Measurements from ENCODE around the gene BICRAL.

Gene BICRAL

DNA sequence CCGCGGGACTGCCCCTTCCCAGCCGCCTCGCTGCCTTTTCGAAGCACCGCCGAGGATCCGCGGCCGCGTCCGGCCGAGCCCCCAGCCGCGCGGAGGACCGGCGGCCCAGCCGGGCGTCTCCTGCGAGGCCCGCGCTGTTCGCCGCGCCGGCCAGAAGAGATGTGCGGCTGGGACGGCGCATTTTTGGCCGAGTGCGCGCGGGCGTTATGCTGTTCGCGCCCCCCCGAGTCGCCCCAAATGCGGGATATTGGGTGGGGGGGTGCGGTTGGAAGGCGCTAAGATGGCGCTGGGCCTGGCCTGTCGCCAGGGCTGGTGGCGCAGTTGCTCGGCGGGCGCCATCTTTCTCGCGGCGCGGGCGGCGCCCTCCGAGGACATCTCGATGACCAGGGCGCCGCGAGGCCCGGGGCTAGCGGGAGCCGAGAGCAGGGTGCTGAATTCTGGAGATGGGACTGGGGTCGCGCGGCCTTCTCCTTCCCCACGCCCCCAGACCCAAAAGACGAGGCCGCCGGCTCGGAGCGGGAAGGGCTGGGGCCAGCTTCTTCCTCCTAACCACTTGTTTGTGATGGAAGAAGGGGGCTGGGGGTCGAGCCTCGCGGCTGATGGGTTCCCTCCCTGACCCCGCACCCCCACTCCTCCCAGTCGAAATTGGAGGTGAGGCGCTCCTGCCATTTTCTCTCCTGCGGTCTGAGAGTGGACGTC lies 1.5 kb downstream of the BICRAL start:
- H3K27me3 ChIP-seq (ENCODE audit: insufficient read depth, low read length): no peaks in the 10 kb centered on the region
- no peaks in the 10 kb centered on the region for H3K36me3 ChIP-seq (ENCODE audit: insufficient read depth, low read length)
- H3K27ac ChIP-seq (ENCODE audit: low read depth, low read length): peak overlapping the region; percentile 90
- peak overlapping the region; percentile 90 for H2AFZ ChIP-seq (ENCODE audit: low read length, unreplicated experiment)
- peak overlapping the region; percentile 99 for H3K4me3 ChIP-seq (ENCODE audit: low read depth, low read length)
- H3K4me1 ChIP-seq (ENCODE audit: control insufficient read depth, insufficient read depth, low read length, unreplicated experiment): peaks cover 16% of the 10 kb centered on the region
- peaks cover 37% of the 10 kb centered on the region for H3K79me2 ChIP-seq (ENCODE audit: control insufficient read depth, insufficient read depth, low read length, unreplicated experiment)

DNA sequence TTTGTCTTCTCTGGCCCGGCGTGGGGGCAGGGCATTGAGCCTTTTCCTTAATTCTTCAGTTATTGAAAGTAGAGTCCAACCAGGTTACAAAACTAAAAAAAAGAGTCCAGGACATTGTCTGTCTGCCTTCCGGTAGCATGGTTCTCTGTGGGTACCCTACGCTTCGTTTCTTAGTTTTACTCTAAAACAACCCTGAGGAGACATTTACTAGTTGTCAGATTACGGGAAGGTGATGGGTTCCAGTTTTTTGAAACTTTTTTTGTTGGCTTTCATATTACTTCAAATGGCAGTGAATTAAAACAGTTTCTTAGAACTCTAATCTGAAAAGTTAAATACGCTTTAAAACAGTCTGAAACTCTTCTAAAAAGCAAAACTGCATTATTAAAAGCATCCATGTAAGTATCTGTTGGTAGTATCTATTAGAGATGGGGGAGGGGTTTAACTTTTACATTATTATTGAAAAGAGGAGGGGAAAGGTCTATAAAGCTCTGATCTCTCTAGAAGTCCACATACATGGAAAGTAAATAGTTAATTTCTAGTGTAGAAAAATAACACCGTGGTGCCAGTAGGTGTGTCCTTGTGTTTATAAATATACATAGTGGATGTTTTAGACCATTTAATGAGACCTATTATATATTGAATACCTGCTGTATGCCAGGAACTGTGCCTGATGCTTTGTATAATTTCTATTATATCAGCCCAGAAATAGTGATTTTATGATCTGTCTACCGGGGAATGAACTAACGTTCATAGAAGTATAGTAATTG lies 2.2 kb downstream of the BICRAL start:
- Histone ChIP-seq H3K79me2 (ENCODE audit: control insufficient read depth, insufficient read depth, low read length, unreplicated experiment) (peaks cover 43% of the 10 kb centered on the region), H3K4me1 (ENCODE audit: control insufficient read depth, insufficient read depth, low read length, unreplicated experiment) (peaks cover 13% of the 10 kb centered on the region), H3K4me3 (ENCODE audit: low read depth, low read length) (peak overlapping the region; percentile 99), H3K27ac (ENCODE audit: low read depth, low read length) (peak overlapping the region; percentile 90), H2AFZ (ENCODE audit: low read length, unreplicated experiment) (peak overlapping the region; percentile 90), H3K36me3 (ENCODE audit: insufficient read depth, low read length) (no peaks in the 10 kb centered on the region), H3K27me3 (ENCODE audit: insufficient read depth, low read length) (no peaks in the 10 kb centered on the region)

DNA sequence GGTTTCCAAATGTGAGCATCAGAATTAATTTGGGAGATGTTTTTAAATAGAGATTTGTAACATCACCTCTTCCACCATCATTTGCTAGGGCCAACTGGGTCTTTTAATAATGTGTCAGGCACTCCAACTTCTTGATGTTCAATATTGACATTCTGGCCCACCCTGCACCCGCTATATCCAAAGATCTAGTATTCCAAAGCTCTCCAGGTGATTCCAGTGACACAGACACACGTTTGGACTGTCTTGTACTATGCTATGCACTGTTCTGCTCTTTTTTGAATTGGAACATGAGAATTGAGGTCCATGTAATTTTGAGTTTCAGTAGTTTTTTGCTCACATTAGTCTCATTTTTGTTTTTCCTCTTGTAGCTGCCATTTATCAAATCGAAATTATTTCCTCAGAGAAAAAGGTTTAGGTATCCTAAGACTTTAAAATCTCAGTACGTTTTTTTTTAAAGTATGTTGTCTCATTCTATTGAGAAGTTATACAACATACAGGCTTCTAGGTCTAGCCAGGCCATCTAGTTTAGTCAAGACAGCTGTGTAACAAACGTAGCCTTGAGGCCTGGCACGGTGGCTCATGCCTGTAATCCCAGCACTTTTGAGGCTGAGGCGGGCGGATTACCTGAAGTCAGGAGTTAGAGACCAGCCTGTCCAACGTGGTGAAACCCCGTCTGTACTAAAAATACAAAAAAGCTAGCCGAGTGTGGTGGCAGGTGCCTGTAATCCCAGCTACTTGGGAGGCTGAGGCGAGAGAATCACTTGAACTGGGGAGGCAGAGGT lies 3.1 kb downstream of the BICRAL start:
- no peak overlapping the region for H3K27ac ChIP-seq (ENCODE audit: low read depth, low read length)
- no peak overlapping the region for H2AFZ ChIP-seq (ENCODE audit: low read length, unreplicated experiment)
- H3K4me1 ChIP-seq (ENCODE audit: control insufficient read depth, insufficient read depth, low read length, unreplicated experiment): peaks cover 14% of the 10 kb centered on the region
- H3K79me2 ChIP-seq (ENCODE audit: control insufficient read depth, insufficient read depth, low read length, unreplicated experiment): peaks cover 43% of the 10 kb centered on the region
- H3K27me3 ChIP-seq (ENCODE audit: insufficient read depth, low read length): no peaks in the 10 kb centered on the region
- no peaks in the 10 kb centered on the region for H3K36me3 ChIP-seq (ENCODE audit: insufficient read depth, low read length)
- H3K4me3 ChIP-seq (ENCODE audit: low read depth, low read length): peak overlapping the region; percentile 99

DNA sequence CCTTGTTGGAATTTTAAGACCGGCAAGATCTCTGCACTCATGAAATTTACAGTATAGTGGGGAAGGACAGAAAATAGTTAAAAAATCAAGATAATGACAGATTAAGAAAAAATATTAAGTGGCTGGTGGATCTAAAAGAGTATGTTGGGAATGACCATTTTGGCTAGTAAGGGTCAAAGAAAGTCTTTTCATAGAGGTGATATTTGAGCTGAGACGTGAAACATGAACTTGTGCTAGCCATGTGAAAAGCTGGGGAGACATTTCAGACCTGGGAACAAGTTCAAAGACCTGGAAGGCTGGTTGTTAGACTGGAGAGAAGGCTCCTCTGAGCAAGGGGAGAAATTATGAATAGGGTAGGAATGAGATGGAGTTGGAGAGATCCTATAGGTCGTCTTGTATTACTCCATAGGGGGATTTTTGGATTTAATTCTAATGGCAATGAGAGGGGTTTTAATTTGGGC lies 4.7 kb downstream of the BICRAL start:
- Histone ChIP-seq H3K27me3 (ENCODE audit: insufficient read depth, low read length) (no peaks in the 10 kb centered on the region), H3K36me3 (ENCODE audit: insufficient read depth, low read length) (no peaks in the 10 kb centered on the region), H3K4me3 (ENCODE audit: low read depth, low read length) (no peak overlapping the region), H3K4me1 (ENCODE audit: control insufficient read depth, insufficient read depth, low read length, unreplicated experiment) (peaks cover 20% of the 10 kb centered on the region), H2AFZ (ENCODE audit: low read length, unreplicated experiment) (no peak overlapping the region), H3K79me2 (ENCODE audit: control insufficient read depth, insufficient read depth, low read length, unreplicated experiment) (peaks cover 41% of the 10 kb centered on the region), H3K27ac (ENCODE audit: low read depth, low read length) (no peak overlapping the region)

DNA sequence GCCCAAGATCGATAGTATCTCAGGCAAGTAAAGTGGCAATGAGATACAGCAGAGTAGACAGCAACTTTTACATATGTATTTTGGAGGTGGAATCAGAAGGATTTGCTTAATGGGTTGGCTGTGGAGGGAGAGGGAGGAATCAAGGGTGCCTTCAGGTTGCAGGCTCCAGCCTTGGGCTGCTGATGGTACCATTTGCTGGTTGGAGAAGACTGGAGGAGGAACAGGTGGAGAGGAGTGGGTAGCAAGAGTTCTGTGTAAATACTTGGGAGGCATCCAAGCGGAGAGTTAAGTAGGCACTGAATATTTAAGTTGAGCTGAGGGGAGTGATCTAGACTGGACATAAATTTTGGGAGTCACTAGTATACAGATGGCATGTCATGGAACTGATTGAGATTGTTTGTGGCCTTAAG lies 5.2 kb downstream of the BICRAL start:
- H3K4me1 ChIP-seq (ENCODE audit: control insufficient read depth, insufficient read depth, low read length, unreplicated experiment): peaks cover 23% of the 10 kb centered on the region
- H2AFZ ChIP-seq (ENCODE audit: low read length, unreplicated experiment): no peak overlapping the region
- H3K27me3 ChIP-seq (ENCODE audit: insufficient read depth, low read length): no peaks in the 10 kb centered on the region
- H3K36me3 ChIP-seq (ENCODE audit: insufficient read depth, low read length): no peaks in the 10 kb centered on the region
- no peak overlapping the region for H3K27ac ChIP-seq (ENCODE audit: low read depth, low read length)
- no peak overlapping the region for H3K4me3 ChIP-seq (ENCODE audit: low read depth, low read length)
- H3K79me2 ChIP-seq (ENCODE audit: control insufficient read depth, insufficient read depth, low read length, unreplicated experiment): peaks cover 41% of the 10 kb centered on the region

DNA sequence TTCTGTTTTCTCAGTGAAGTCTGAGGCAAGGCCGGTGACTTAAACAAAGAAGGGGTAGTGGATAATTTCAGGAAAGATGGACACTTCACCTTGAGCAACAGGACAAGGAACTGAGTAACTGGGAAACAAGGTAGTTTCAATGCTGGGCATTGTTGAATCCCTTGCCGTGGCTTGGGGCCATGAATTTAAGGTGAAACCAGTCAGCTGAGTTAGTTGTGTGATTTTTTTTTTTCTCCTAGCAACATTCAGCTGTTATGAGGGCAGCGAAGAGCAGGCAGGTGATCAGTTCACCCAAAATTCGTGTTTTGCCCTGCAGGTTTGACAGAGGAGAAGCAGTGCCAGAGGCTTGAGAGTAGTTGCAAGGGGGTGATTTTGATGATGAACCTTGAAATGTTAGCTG lies 6.8 kb downstream of the BICRAL start:
- Histone ChIP-seq H3K4me3 (ENCODE audit: low read depth, low read length) (no peak overlapping the region), H3K27me3 (ENCODE audit: insufficient read depth, low read length) (no peaks in the 10 kb centered on the region), H2AFZ (ENCODE audit: low read length, unreplicated experiment) (no peak overlapping the region), H3K79me2 (ENCODE audit: control insufficient read depth, insufficient read depth, low read length, unreplicated experiment) (peaks cover 37% of the 10 kb centered on the region), H3K36me3 (ENCODE audit: insufficient read depth, low read length) (no peaks in the 10 kb centered on the region), H3K27ac (ENCODE audit: low read depth, low read length) (no peak overlapping the region), H3K4me1 (ENCODE audit: control insufficient read depth, insufficient read depth, low read length, unreplicated experiment) (peaks cover 23% of the 10 kb centered on the region)

DNA sequence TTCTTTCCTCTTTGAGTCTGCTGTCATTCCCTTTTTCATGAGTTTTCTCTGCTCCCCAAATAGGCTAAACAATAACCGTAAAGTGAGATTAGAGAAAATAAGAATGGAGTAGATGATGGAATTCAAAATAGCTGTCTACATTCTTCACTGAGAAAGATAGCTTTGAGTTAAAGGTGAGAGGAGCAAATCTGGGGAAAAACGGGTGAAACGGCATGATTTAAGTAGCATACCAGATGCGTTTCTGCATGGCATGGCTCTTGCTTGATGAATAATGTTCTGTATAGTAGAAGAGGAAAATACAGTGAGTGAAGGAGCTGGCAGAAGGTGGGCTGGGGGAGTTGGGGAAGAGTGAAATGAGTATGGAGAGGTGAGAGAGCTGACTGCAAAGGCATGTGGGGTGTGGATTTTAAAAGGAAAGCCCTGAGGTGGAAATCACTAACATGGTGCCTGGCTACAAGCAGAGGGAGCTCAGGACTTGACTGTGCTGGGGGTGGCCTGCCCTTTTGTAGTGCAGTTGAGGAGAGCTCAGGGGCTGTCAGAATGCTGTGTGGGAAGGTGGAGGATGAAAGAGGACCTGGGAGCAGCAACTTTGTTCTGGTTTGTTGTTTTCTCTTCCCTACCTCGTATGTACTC lies 8.8 kb downstream of the BICRAL start:
- Histone ChIP-seq H2AFZ (ENCODE audit: low read length, unreplicated experiment) (no peak overlapping the region), H3K79me2 (ENCODE audit: control insufficient read depth, insufficient read depth, low read length, unreplicated experiment) (peaks cover 17% of the 10 kb centered on the region), H3K4me1 (ENCODE audit: control insufficient read depth, insufficient read depth, low read length, unreplicated experiment) (peaks cover 12% of the 10 kb centered on the region), H3K36me3 (ENCODE audit: insufficient read depth, low read length) (no peaks in the 10 kb centered on the region), H3K4me3 (ENCODE audit: low read depth, low read length) (no peak overlapping the region), H3K27me3 (ENCODE audit: insufficient read depth, low read length) (no peaks in the 10 kb centered on the region), H3K27ac (ENCODE audit: low read depth, low read length) (no peak overlapping the region)

DNA sequence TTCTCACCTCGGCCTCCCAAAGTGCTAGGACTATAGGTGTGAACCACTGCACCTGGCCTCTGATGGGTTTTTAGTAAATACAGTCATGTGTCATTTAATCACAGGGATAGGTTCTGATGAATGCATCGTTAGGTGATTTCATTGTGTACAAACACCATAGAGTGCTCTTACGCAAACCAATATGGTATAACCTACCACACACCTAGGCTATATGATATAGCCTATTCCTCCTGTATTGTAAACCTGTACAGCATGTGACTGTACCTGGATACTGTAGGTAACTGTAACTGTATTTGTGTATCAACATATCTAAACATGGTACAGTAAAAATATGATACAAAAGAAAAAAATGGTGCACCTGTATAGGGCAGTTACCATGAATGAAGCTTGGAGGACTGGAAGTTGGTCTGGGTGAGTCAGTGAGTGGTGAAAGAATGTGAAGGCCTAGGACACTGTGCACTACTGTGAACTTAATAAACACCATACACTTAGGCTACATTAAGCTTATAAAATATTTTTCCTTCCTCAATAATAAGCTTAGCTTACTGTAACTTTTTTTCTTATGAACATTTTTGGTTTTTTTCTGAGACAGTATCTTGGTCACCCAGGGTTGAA lies 10.0 kb downstream of the BICRAL start:
- peaks cover 7% of the 10 kb centered on the region for H3K79me2 ChIP-seq (ENCODE audit: control insufficient read depth, insufficient read depth, low read length, unreplicated experiment)
- no peak overlapping the region for H3K4me3 ChIP-seq (ENCODE audit: low read depth, low read length)
- no peak overlapping the region for H2AFZ ChIP-seq (ENCODE audit: low read length, unreplicated experiment)
- H3K4me1 ChIP-seq (ENCODE audit: control insufficient read depth, insufficient read depth, low read length, unreplicated experiment): peaks cover 12% of the 10 kb centered on the region
- H3K27me3 ChIP-seq (ENCODE audit: insufficient read depth, low read length): no peaks in the 10 kb centered on the region
- H3K36me3 ChIP-seq (ENCODE audit: insufficient read depth, low read length): no peaks in the 10 kb centered on the region
- no peak overlapping the region for H3K27ac ChIP-seq (ENCODE audit: low read depth, low read length)

DNA sequence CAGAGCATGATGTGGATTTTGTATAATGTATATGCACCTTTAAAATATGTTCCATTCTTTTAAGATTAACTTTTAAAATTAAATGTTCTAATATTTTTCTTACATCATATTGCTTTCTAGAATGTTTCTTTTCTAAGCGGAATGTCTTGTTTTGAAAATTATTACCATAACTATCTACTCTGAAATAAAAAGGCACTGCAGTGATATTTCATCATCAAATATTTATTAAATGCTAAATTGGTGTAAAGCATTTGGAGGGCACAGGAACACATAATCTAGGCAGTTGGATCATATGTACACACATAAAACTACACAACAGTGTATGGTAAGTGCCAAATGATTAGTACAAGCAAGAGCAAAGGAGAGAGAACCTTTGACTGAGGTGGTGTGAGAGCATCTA lies 13.8 kb downstream of the BICRAL start:
- Histone ChIP-seq H3K27ac (ENCODE audit: low read depth, low read length) (no peak overlapping the region), H2AFZ (ENCODE audit: low read length, unreplicated experiment) (no peak overlapping the region), H3K79me2 (ENCODE audit: control insufficient read depth, insufficient read depth, low read length, unreplicated experiment) (no peaks in the 10 kb centered on the region), H3K27me3 (ENCODE audit: insufficient read depth, low read length) (no peaks in the 10 kb centered on the region), H3K4me1 (ENCODE audit: control insufficient read depth, insufficient read depth, low read length, unreplicated experiment) (peaks cover 23% of the 10 kb centered on the region), H3K4me3 (ENCODE audit: low read depth, low read length) (no peak overlapping the region), H3K36me3 (ENCODE audit: insufficient read depth, low read length) (no peaks in the 10 kb centered on the region)

DNA sequence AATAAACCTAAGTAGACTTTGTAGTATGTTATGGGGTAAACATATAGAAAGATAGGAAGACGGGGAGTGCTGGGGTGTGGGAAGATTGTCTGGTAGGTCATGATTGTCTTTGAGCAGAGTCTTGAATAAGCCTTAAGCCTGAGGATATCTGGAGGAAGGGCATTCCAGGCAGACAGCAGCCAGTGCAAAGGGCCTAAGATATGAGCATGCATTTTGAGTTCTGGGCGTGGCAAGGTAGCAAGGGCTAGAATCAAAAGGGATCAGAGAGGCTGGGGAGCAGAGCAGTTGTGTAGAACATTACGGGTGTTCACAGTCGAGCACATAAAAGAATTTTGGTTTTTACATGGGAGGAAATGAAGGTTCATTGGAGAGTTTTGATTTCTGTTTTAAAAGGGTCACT lies 14.3 kb downstream of the BICRAL start:
- no peaks in the 10 kb centered on the region for H3K79me2 ChIP-seq (ENCODE audit: control insufficient read depth, insufficient read depth, low read length, unreplicated experiment)
- no peak overlapping the region for H2AFZ ChIP-seq (ENCODE audit: low read length, unreplicated experiment)
- no peaks in the 10 kb centered on the region for H3K36me3 ChIP-seq (ENCODE audit: insufficient read depth, low read length)
- H3K4me1 ChIP-seq (ENCODE audit: control insufficient read depth, insufficient read depth, low read length, unreplicated experiment): peaks cover 25% of the 10 kb centered on the region
- no peak overlapping the region for H3K4me3 ChIP-seq (ENCODE audit: low read depth, low read length)
- no peak overlapping the region for H3K27ac ChIP-seq (ENCODE audit: low read depth, low read length)
- H3K27me3 ChIP-seq (ENCODE audit: insufficient read depth, low read length): no peaks in the 10 kb centered on the region

Measured in ACC112 (cell line).